Activated CD8-positive, alpha-beta memory T cell treated with anti-CD3 and anti-CD28 coated beads, Interleukin-2, amount 50 U/mL, for 1 hour (primary cell): ENCODE measurements around the gene ANKRD52.
"Not testable (repeated sequence)": the region's sequence is repeated elsewhere in the genome, so short reads cannot be mapped to it uniquely, and the experiment has no call there.

ENCODE experiments used
- DNase-seq: peaks from one replicate; pipeline ENCODE4 v3.0.0-alpha.2; 2020; ENCODE audit errors: extremely low read depth

ANKRD52 gene

GRCh38 chr12:56258068-56258819 is at the start of gene ANKRD52:
TSS of gene ANKRD52 (minus strand) at chr12:56258384. CDS start at chr12:56258269, 115 bp downstream.
- peak; percentile 29 for DNase-seq

- no peak for DNase-seq
Observed at GRCh38 chr12:56307221-56307965, 49.2 kb upstream of the ANKRD52 start.

GRCh38 chr12:56304872-56305590 is 46.8 kb upstream of the ANKRD52 start:
- DNase-seq = no peak

- DNase-seq = no peak
Observed at GRCh38 chr12:56304276-56304675, 46.1 kb upstream of the ANKRD52 start.

GRCh38 chr12:56300644-56301464 is 42.7 kb upstream of the ANKRD52 start:
- no peak for DNase-seq

GRCh38 chr12:56299853-56300643 is 41.9 kb upstream of the ANKRD52 start, which contains the start of gene CS:
TSS of gene CS (minus strand) at chr12:56300330. CDS start at chr12:56300201, 129 bp downstream.
- peak; percentile 99 for DNase-seq

- DNase-seq = no peak
Observed at GRCh38 chr12:56299308-56299852, 41.2 kb upstream of the ANKRD52 start.

GRCh38 chr12:56298828-56299227 is 40.6 kb upstream of the ANKRD52 start:
- no peak for DNase-seq

- no peak for DNase-seq
Observed at GRCh38 chr12:56297400-56297799, 39.2 kb upstream of the ANKRD52 start.

- DNase-seq = no peak
Observed at GRCh38 chr12:56296295-56296694, 38.1 kb upstream of the ANKRD52 start.

- no peak for DNase-seq
Observed at GRCh38 chr12:56293795-56294194, 35.6 kb upstream of the ANKRD52 start.

- DNase-seq = no peak
Observed at GRCh38 chr12:56288705-56289387, 30.7 kb upstream of the ANKRD52 start.

- no peak for DNase-seq
Observed at GRCh38 chr12:56286044-56286830, 28.1 kb upstream of the ANKRD52 start.

- not testable (repeated sequence) for DNase-seq
Observed at GRCh38 chr12:56284263-56284662, 26.1 kb upstream of the ANKRD52 start.

GRCh38 chr12:56282579-56282978 is 24.4 kb upstream of the ANKRD52 start:
- no peak for DNase-seq

- no peak for DNase-seq
Observed at GRCh38 chr12:56282030-56282429, 23.8 kb upstream of the ANKRD52 start.

- no peak for DNase-seq
Observed at GRCh38 chr12:56280849-56281248, 22.7 kb upstream of the ANKRD52 start.

- no peak for DNase-seq
Observed at GRCh38 chr12:56278905-56279304, 20.7 kb upstream of the ANKRD52 start.

GRCh38 chr12:56274299-56274698 is 16.1 kb upstream of the ANKRD52 start:
- no peak for DNase-seq
